MCF 10A (cell line): ENCODE data around the gene ADPRM. TPM values are rescaled to one million over a fixed set of nuclear protein-coding genes. Genes with fewer than 3 reads are reported as not detected.

Source experiments
- BruUV-seq: library from RNA; stranded (reverse); fragments of 400-500 nt; replicated peaks from 2 replicates; lab custom pipeline; 2021; lab: Mats Ljungman, UMichigan
- CTCF ChIA-PET: fragments of 300-600 bp; sonication (Branson Sonifier 250); formaldehyde crosslinking; extraction: SDS; loops from one replicate; lab custom pipeline; 2021; ENCODE audit warnings: antibody characterized with exemption, inconsistent platforms; lab: Yijun Ruan, JAX
- POLR2A ChIA-PET: fragments of 300-600, 350-650 bp; sonication (Branson Sonifier 250); formaldehyde crosslinking; extraction: SDS; loops from one replicate; lab custom pipeline; 2020; ENCODE audit warnings: antibody characterized with exemption, inconsistent platforms; lab: Yijun Ruan, JAX
- DNase-seq: peaks from one replicate; pipeline ENCODE4 v3.0.0-alpha.2; 2018; ENCODE audit not compliant: unreplicated experiment
- H3K27ac Mint-ChIP-seq: one replicate; pipeline ENCODE4 v1.8.0; 2022; ENCODE audit warnings: mild to moderate bottlenecking, low read depth, mixed read lengths; ENCODE audit not compliant: unreplicated experiment
- H3K27me3 Mint-ChIP-seq: one replicate; pipeline ENCODE4 v1.8.0; 2022; ENCODE audit warnings: mixed read lengths; ENCODE audit not compliant: insufficient read depth, unreplicated experiment
- H3K36me3 Mint-ChIP-seq: one replicate; pipeline ENCODE4 v1.8.0; 2022; ENCODE audit warnings: mild to moderate bottlenecking, moderate library complexity, mixed read lengths; ENCODE audit not compliant: insufficient read depth, unreplicated experiment
- H3K4me1 Mint-ChIP-seq: one replicate; pipeline ENCODE4 v1.8.0; 2022; ENCODE audit warnings: mixed read lengths; ENCODE audit not compliant: insufficient read depth, unreplicated experiment
- H3K4me3 Mint-ChIP-seq: one replicate; pipeline ENCODE4 v1.8.0; 2022; ENCODE audit warnings: mild to moderate bottlenecking, moderate library complexity, mixed read lengths; ENCODE audit not compliant: unreplicated experiment
- H3K9me3 Mint-ChIP-seq: one replicate; pipeline ENCODE4 v1.8.0; 2022; ENCODE audit warnings: mixed read lengths; ENCODE audit not compliant: unreplicated experiment
- CTCF ChIP-seq: fragments of 200-600 bp; IDR thresholded peaks from one replicate; pipeline ENCODE4 v1.8.0; 2022; ENCODE audit warnings: antibody characterized with exemption, mild to moderate bottlenecking; ENCODE audit not compliant: unreplicated experiment
- intact Hi-C: fragments of 100-400 bp; cut with micrococcal nuclease; formaldehyde crosslinking; loops from 2 replicates; pipeline ENCODE4 v1.14.1; 2022
- total RNA-seq: library from RNA; stranded (reverse); gene quantifications from 2 replicates; pipeline ENCODE4 v1.2.3, GENCODE V29; 2022

The ADPRM gene
- total RNA-seq, 1 experiment from 2014 or later: 9.8 TPM

- ChIA-PET CTCF (interaction anchor here (3.2 kb wide), 1 partner anchor 15 kb away, joined by 17 read pairs; no protein-coding TSS in a partner anchor), POLR2A (no interaction called here)
- BruUV-seq: no TSS peak
- Mint-ChIP-seq H3K9me3 (no peaks in the 10 kb centered on the region), H3K4me3 (no peak overlapping the region), H3K27me3 (peaks cover 36% of the 10 kb centered on the region), H3K4me1 (peaks cover 6% of the 10 kb centered on the region), H3K27ac (no peak overlapping the region), H3K36me3 (no peaks in the 10 kb centered on the region)
- DNase-seq: no peak
- no peak for TF ChIP-seq CTCF
- intact Hi-C loops: no loop called here
Observed at GRCh38 chr17:10751563-10751962, 54.2 kb downstream of the ADPRM start.

DNA sequence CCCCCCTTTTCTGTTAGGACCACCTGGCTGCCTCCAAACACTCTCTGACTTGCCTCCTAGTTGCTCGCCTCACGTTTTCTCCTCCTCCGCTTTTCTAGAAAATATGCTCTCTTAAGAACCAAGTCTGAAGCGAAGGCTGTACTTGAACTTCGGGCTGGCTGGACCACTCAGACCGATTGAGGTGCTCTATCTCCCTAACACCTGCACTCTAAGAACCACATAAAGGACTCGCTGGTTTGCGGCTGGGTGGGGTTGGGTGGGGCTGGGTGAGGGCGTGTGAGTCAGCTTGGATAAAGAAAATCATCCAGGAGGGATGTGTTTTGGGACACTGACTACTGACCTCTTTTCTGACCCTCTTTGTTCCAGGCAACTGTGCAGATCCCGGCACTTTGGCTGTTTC is 55.3 kb downstream of the ADPRM start:
- no peak for DNase-seq
- intact Hi-C loops: no loop called here
- TF ChIP-seq CTCF: no peak
- Mint-ChIP-seq H3K27me3 (peaks cover 27% of the 10 kb centered on the region), H3K4me1 (peaks cover 14% of the 10 kb centered on the region), H3K9me3 (no peaks in the 10 kb centered on the region), H3K4me3 (no peak overlapping the region), H3K36me3 (no peaks in the 10 kb centered on the region), H3K27ac (no peak overlapping the region)
- ChIA-PET POLR2A (no interaction called here), CTCF (interaction anchor here (0.8 to 3.2 kb wide), 2 partner anchors 8 to 16 kb away, joined by 3 to 17 read pairs; no protein-coding TSS in a partner anchor)
- no TSS peak for BruUV-seq

GRCh38 chr17:10754109-10754508 is 56.7 kb downstream of the ADPRM start:
- Mint-ChIP-seq H3K4me3 (no peak overlapping the region), H3K4me1 (peaks cover 14% of the 10 kb centered on the region), H3K27ac (peak overlapping the region; percentile 14), H3K36me3 (no peaks in the 10 kb centered on the region), H3K27me3 (peaks cover 20% of the 10 kb centered on the region), H3K9me3 (no peaks in the 10 kb centered on the region)
- TF ChIP-seq CTCF: peak; percentile 22
- CTCF ChIA-PET: interaction anchor here (0.6 to 1.3 kb wide), 5 partner anchors 17 to 1453 kb away, joined by 3 to 5 read pairs (median 3); no protein-coding TSS in a partner anchor
- peak; percentile 44 for DNase-seq
- intact Hi-C loops: no loop called here
- POLR2A ChIA-PET: no interaction called here
- no TSS peak for BruUV-seq

GRCh38 chr17:10754861-10755591 is 57.6 kb downstream of the ADPRM start:
- H3K27me3 Mint-ChIP-seq: peaks cover 20% of the 10 kb centered on the region
- no peaks in the 10 kb centered on the region for H3K9me3 Mint-ChIP-seq
- TF ChIP-seq CTCF: no peak
- POLR2A ChIA-PET: no interaction called here
- CTCF ChIA-PET: interaction anchor here (0.5 to 1.3 kb wide), 3 partner anchors 18 to 1164 kb away, joined by 3 read pairs; no protein-coding TSS in a partner anchor
- H3K4me3 Mint-ChIP-seq: no peak overlapping the region
- intact Hi-C loops: no loop called here
- peaks cover 14% of the 10 kb centered on the region for H3K4me1 Mint-ChIP-seq
- no TSS peak for BruUV-seq
- H3K36me3 Mint-ChIP-seq: no peaks in the 10 kb centered on the region
- peak overlapping the region; percentile 14 for H3K27ac Mint-ChIP-seq
- DNase-seq: no peak
